SK-N-MC (cell line): Measurements from ENCODE around the gene ZFR2.

Experiments
- DNase-seq: peaks from one replicate; pipeline ENCODE4 v3.0.0-alpha.2; 2011; ENCODE audit warnings: low read depth, low spot score
- H3K27ac ChIP-seq: fragments of 200-600 bp; sonication (generic); 2 replicates; pipeline ENCODE4 v1.5.1; 2016; ENCODE audit warnings: mixed run types
- H3K36me3 ChIP-seq: fragments of 200-600 bp; sonication (generic); 2 replicates; pipeline ENCODE4 v1.6.1; 2017; ENCODE audit warnings: antibody characterized with exemption, low read length, mixed read lengths; ENCODE audit not compliant: insufficient read depth
- H3K4me3 ChIP-seq: fragments of 200-600 bp; sonication (generic); 2 replicates; pipeline ENCODE4 v1.5.1; 2016
- H3K9ac ChIP-seq: fragments of 200-600 bp; sonication (generic); 2 replicates; pipeline ENCODE4 v1.8.0; 2017; ENCODE audit warnings: mixed run types, mixed read lengths; ENCODE audit not compliant: insufficient read length
- H3K9me3 ChIP-seq: fragments of 200-600 bp; sonication (generic); 2 replicates; pipeline ENCODE4 v1.6.1; 2017; ENCODE audit warnings: low read depth, mild to moderate bottlenecking, antibody characterized with exemption, low read length, moderate library complexity, mixed read lengths
- EZH2 ChIP-seq: fragments of 200-600 bp; sonication (generic); IDR thresholded peaks from one replicate; pipeline ENCODE4 v1.6.1; 2017; ENCODE audit warnings: antibody characterized with exemption
- FOXP2 ChIP-seq: optimal IDR thresholded peaks from 2 replicates; pipeline ENCODE3; 2011; ENCODE audit warnings: mild to moderate bottlenecking, moderate library complexity; ENCODE audit not compliant: insufficient read depth; ENCODE audit errors: extremely low read length, control extremely low read depth
- POLR2AphosphoS5 ChIP-seq: IDR thresholded peaks from 2 replicates; pipeline ENCODE4 v1.6.1; 2012; ENCODE audit warnings: mild to moderate bottlenecking, low read depth, low read length, borderline replicate concordance

Gene ZFR2

DNA sequence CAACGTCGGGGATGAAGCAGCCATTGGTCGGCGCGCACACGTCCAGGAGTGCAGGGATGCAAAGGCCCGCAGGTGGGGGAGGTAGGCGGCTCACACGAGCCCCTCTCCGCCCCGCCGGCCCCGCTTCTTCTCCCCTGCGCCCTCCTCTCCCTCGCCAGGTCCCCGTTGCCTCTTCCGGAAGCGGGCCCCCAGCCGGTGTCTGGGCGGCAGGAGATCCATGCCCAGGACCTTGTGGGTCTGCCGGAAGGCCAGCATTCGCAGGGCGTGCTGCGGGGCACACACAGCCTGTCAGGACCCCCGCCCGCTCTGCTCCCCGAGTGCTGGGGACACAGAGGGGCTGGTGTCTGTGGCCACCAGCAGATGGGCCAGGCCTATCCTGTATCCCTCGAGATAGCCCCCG lies 63.0 kb downstream of the ZFR2 start:
- no peak for DNase-seq
- H3K4me3 ChIP-seq, result no peak overlapping the region
- H3K9me3 ChIP-seq, result no peaks in the 10 kb centered on the region
- no peak overlapping the region for H3K9ac ChIP-seq
- no peaks in the 10 kb centered on the region for H3K36me3 ChIP-seq
- H3K27ac ChIP-seq, result no peak overlapping the region
- TF ChIP-seq POLR2AphosphoS5, result no peak
- no peak for TF ChIP-seq FOXP2
- no peak for TF ChIP-seq EZH2

DNA sequence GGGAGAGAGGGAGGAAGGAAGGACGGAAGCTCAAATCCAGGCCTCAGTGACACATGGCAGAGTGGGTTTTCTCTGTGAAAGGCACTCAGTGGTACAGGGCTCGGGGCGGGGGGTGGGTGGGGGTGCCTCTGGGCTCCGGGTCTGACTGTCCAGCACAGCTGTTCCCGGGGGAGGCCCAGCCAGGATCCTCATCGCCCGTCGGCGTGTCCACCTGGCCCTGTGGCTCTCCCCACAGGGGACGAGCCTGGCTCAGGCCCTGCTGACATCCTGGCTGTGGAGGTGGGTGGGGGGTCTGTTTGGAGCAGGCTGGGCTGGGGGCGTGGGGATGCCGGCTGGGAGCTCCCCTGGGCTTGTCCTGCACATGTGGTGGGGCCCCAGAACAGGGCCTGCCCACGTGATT lies 64.4 kb downstream of the ZFR2 start:
- no peaks in the 10 kb centered on the region for H3K9me3 ChIP-seq

DNA sequence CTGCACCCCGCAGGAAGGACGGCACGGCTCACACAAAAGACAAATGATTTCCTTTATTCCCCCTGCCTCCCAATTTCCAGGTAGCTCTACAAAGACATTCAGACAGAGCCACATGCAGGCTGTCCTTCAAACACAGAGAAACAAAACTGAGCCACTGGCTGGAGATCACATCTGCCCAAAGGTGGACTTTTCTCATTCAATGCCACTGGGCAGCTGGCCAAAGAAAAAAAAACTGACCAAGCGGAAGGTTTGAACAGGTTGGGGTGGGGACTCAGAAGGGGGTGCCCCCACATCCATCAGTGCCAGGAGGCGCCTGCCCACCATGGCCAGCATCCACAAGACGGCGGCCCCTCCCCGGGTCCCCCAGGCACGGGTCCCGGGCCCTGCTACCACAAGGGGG lies 64.9 kb downstream of the ZFR2 start:
- DNase-seq, result no peak
- no peak overlapping the region for H3K9ac ChIP-seq
- H3K27ac ChIP-seq, result no peak overlapping the region
- H3K36me3 ChIP-seq, result no peaks in the 10 kb centered on the region
- no peaks in the 10 kb centered on the region for H3K9me3 ChIP-seq
- no peak for TF ChIP-seq POLR2AphosphoS5
- H3K4me3 ChIP-seq, result no peak overlapping the region

More for the DNA sequence above, 64.4 kb downstream of the ZFR2 start:
- no peak overlapping the region for H3K4me3 ChIP-seq
- no peak overlapping the region for H3K27ac ChIP-seq
- no peak for DNase-seq
- H3K9ac ChIP-seq, result no peak overlapping the region
- TF ChIP-seq EZH2 (no peak), POLR2AphosphoS5 (no peak), FOXP2 (no peak)
- no peaks in the 10 kb centered on the region for H3K36me3 ChIP-seq

DNA sequence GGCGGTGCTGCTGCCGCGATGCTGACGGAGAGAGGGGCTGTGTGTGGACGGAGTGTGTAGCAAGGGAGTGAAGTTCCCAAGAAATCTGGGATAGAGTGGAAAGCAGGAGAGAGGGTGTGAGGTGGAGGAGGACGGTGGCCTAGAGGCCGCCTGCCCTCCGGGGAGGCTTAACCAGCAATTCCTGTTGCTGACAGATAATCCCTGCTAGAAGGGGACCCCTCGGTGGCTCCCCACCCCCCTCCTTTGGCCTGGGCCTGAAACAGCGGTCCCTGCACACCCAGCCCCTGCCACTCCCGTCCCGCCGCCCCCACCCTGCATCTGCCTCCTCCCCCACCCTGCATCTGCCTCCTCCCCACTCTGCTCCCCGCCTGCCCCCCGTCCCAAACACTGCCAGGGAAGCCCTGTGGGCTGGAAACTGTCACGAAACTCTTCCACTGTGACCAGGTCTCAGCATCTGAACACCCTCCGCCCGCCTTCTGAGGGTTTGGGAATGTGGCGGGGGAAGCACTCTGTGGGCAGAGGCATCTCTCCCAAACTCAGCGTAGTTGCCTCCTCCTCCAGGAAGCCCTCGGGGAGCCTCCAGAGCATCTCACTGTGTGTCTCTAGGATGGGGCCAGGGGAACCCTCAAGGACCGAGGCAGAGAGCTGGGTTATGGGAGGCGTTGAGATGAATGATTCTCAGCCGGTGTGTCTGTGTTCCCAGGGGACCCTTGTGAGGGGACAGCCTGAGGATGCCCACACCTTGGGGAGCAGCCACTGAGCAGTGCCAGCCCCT lies 65.5 kb downstream of the ZFR2 start:
- no peak overlapping the region for H3K9ac ChIP-seq
- TF ChIP-seq POLR2AphosphoS5, result no peak
- no peak for TF ChIP-seq FOXP2
- no peak for TF ChIP-seq EZH2

DNA sequence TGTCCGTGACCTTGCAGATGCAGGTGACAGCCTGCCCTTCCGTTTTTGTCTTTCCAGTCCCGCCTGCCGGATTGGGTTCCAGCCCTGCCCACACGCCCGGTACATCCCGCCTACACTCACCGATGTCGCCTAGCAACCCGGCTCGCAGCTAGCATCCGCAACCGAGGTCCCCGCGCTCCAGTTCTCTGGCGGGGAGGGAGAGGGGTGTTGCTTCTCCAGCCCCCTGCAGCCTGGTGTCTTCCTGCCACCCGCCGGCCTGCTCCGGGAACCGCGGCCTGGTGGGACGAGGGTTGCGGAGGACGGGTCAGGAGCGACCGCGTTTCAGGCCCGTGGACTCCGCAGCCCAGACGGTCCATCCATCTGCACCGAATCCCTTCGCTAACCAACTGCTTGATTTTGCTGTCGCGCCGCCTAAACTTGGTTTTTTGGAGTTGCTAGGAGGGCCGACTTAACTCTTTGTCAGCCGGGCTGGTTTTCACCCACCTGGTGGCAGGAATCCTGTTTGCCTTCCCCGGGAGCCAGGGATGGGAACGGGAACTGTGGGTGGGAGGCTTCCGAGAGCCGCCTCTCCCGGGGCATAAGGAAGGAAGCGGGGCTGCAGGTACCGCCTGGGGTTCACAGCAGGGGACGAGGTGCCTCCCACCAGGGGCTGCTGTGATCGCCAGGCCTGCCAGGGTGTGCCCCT lies 67.3 kb downstream of the ZFR2 start:
- TF ChIP-seq POLR2AphosphoS5 (no peak), EZH2 (no peak), FOXP2 (no peak)
- no peaks in the 10 kb centered on the region for H3K36me3 ChIP-seq
- H3K27ac ChIP-seq, result no peak overlapping the region
- H3K9me3 ChIP-seq, result no peaks in the 10 kb centered on the region
- H3K9ac ChIP-seq, result no peak overlapping the region
- no peak for DNase-seq
- no peak overlapping the region for H3K4me3 ChIP-seq

More for the DNA sequence above, 65.5 kb downstream of the ZFR2 start:
- Histone ChIP-seq H3K9me3 (no peaks in the 10 kb centered on the region), H3K36me3 (no peaks in the 10 kb centered on the region), H3K4me3 (no peak overlapping the region), H3K27ac (no peak overlapping the region)
- no peak for DNase-seq

DNA sequence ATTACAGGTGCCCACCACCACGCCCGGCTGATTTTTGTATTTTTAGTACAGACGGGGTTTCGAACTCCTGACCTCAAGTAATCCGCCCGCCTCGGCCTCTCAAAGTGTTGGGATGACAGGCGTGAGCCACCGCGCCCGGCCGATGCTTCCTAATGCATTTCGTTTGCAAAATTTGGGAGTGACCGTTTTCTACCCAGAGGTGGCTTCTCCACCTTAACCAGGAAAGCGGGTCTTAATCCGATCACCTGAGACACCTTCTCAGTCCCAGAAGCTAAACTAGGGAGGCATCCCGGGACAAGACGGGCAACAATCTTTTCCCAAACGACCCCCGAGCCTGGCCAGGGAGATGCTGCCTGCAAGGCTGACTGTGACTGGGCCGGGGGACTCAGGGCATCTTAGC lies 67.8 kb downstream of the ZFR2 start:
- DNase-seq, result no peak
- no peak for TF ChIP-seq POLR2AphosphoS5
- TF ChIP-seq EZH2, result no peak
- Histone ChIP-seq H3K9me3 (no peaks in the 10 kb centered on the region), H3K36me3 (no peaks in the 10 kb centered on the region), H3K27ac (no peak overlapping the region), H3K4me3 (no peak overlapping the region), H3K9ac (no peak overlapping the region)

DNA sequence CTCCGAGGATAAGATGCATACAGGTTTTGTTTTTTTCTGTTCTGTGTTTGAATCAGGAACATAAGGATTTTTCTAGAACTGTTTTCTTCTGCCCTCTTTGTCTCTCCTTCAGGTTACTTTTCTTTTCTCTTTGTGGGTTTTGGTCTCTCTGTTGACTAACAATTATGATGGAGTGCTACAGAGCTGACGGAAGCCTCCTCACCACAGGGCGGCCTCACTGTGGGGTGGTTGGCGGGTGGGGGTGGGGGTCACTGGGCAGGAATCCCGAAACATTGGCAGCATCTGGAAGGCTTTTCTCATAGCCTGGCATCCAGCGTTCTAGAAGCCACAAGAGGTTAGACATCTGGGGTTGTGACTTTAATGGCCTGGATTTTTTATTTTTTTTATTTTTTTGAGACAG lies 70.7 kb downstream of the ZFR2 start:
- TF ChIP-seq EZH2 (no peak), POLR2AphosphoS5 (no peak), FOXP2 (no peak)
- H3K27ac ChIP-seq, result no peak overlapping the region

DNA sequence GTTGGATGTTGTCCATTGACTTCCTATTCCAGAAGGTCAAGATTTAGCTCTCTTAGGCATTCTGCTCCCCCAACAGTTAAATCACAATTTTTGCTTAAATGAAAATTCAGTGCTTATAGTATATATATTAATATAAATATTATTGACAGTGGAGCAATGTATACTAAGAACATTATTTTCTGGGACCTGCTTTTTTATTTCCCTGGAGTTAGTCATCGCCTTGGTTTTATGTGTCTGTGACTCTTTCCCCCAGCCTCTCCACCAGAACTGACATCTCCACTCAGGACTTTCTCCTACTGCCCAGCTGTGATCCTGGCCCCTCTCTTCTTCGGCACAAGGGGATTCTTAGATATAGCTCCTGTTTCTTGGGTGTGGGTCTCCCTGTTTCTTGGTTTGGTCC lies 72.5 kb downstream of the ZFR2 start:
- no peak for DNase-seq

More for the DNA sequence above, 70.7 kb downstream of the ZFR2 start:
- Histone ChIP-seq H3K36me3 (no peaks in the 10 kb centered on the region), H3K4me3 (no peak overlapping the region), H3K9ac (no peak overlapping the region), H3K9me3 (no peaks in the 10 kb centered on the region)
- no peak for DNase-seq

DNA sequence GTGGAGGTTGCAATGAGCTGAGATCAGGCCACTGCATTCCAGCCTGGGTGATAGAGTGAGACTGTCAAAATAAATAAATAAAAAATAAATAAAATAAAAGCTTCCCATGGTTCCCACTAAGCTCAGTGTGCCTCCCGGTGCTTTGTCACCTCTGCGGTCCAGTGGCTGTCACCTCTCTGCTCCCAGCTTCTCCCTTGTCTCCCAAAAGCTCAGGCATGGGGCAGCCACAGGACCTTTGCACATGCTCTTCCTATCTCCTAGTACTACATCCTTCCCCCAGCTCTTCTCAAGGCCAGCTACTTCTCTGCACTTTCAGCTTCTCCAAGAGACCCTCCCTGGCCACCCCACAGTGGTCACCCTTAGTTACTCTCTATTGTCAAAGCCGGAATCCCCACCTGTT lies 75.0 kb downstream of the ZFR2 start:
- H3K9me3 ChIP-seq, result no peaks in the 10 kb centered on the region
- H3K9ac ChIP-seq, result no peak overlapping the region
- H3K36me3 ChIP-seq, result no peaks in the 10 kb centered on the region
- no peak overlapping the region for H3K4me3 ChIP-seq
- no peak for DNase-seq
- no peak for TF ChIP-seq EZH2
- TF ChIP-seq POLR2AphosphoS5, result no peak
- TF ChIP-seq FOXP2, result no peak
- H3K27ac ChIP-seq, result no peak overlapping the region

More for the DNA sequence above, 72.5 kb downstream of the ZFR2 start:
- Histone ChIP-seq H3K36me3 (no peaks in the 10 kb centered on the region), H3K9me3 (no peaks in the 10 kb centered on the region), H3K27ac (no peak overlapping the region), H3K4me3 (no peak overlapping the region), H3K9ac (no peak overlapping the region)
- no peak for TF ChIP-seq FOXP2
- no peak for TF ChIP-seq POLR2AphosphoS5
- TF ChIP-seq EZH2, result no peak
